CD14-positive monocyte (primary cell): ENCODE data around the gene FAM98C. TPM values are rescaled to one million over a fixed set of nuclear protein-coding genes. Genes with fewer than 3 reads are reported as not detected.

Source experiments
- DNase-seq, 3 donors: peaks; one replicate each; pipeline ENCODE4 v3.0.0-alpha.2; 2011 to 2022
- H2AFZ ChIP-seq: 2 replicates; pipeline ENCODE4 v1.6.0; 2012; ENCODE audit warnings: mild to moderate bottlenecking, low read depth, low read length, inconsistent platforms; ENCODE audit not compliant: insufficient read depth, poor library complexity, severe bottlenecking
- H3K27ac ChIP-seq, 2 donors: 1 replicate in 1 of 2; 2 replicates in 1 of 2; pipeline ENCODE4 v1.5.1; 2012 to 2013; ENCODE audit warnings: low read length in 2 of 2, control low read depth in 1 of 2, inconsistent platforms in 1 of 2, low read depth in 1 of 2, mild to moderate bottlenecking in 1 of 2
- H3K27me3 ChIP-seq, 2 donors: one replicate each; pipeline versions ENCODE4 v1.6.0 to v1.6.1; 2011 to 2013; ENCODE audit warnings: low read length in 2 of 2; ENCODE audit not compliant: control insufficient read depth in 2 of 2, insufficient read depth in 2 of 2
- H3K36me3 ChIP-seq, 2 donors: replicated peaks in 1 of 2; 1 replicate in 1 of 2; 2 replicates in 1 of 2; pipeline versions ENCODE4 v1.5.1 to v1.6.1; 2012 to 2013; ENCODE audit warnings: low read length in 2 of 2, control low read depth in 1 of 2, inconsistent platforms in 1 of 2, mild to moderate bottlenecking in 1 of 2; ENCODE audit not compliant: insufficient read depth in 2 of 2, control insufficient read depth in 1 of 2
- H3K4me1 ChIP-seq, 2 donors: 1 replicate in 1 of 2; 2 replicates in 1 of 2; pipeline versions ENCODE4 v1.5.1 to v1.6.1; 2012 to 2013; ENCODE audit warnings: low read length in 2 of 2, control low read depth in 1 of 2, inconsistent platforms in 1 of 2, mild to moderate bottlenecking in 1 of 2, moderate library complexity in 1 of 2; ENCODE audit not compliant: insufficient read depth in 2 of 2, control insufficient read depth in 1 of 2
- H3K4me2 ChIP-seq: replicated peaks from 2 replicates; pipeline ENCODE3; 2012; ENCODE audit warnings: low read length, moderate library complexity, mild to moderate bottlenecking; ENCODE audit not compliant: poor library complexity, severe bottlenecking; ENCODE audit errors: extremely low read depth
- H3K4me3 ChIP-seq, 3 experiments: fragments of 200-600 bp in 1 of 3; sonication (generic) in 1 of 3; replicated peaks in 1 of 3; 1 replicate in 2 of 3; 2 replicates in 1 of 3; pipeline ENCODE4 v1.5.1; 2011 to 2013; ENCODE audit warnings: low read length in 3 of 3, mild to moderate bottlenecking in 3 of 3, control low read depth in 2 of 3, low read depth in 2 of 3, inconsistent platforms in 1 of 3, moderate library complexity in 1 of 3
- H3K79me2 ChIP-seq: 2 replicates; pipeline ENCODE4 v1.6.0; 2012; ENCODE audit warnings: mild to moderate bottlenecking, control low read depth, inconsistent platforms, low read length, moderate library complexity; ENCODE audit not compliant: insufficient read depth
- H3K9ac ChIP-seq: 2 replicates; pipeline ENCODE4 v1.6.0; 2017; ENCODE audit warnings: low read length, mild to moderate bottlenecking; ENCODE audit not compliant: insufficient read depth, poor library complexity, severe bottlenecking
- H3K9me3 ChIP-seq, 2 donors: replicated peaks in 1 of 2; 1 replicate in 1 of 2; 2 replicates in 1 of 2; pipeline versions ENCODE4 v1.5.1 to v1.6.1; 2012 to 2013; ENCODE audit warnings: low read length in 2 of 2, control low read depth in 1 of 2; ENCODE audit not compliant: control insufficient read depth in 1 of 2, insufficient read depth in 1 of 2
- H4K20me1 ChIP-seq: 2 replicates; pipeline ENCODE4 v1.6.0; 2012; ENCODE audit warnings: mild to moderate bottlenecking, low read length, control low read depth, moderate library complexity; ENCODE audit not compliant: insufficient read depth
- H3K27ac Mint-ChIP-seq, 7 donors: one replicate each; pipeline ENCODE4 v1.8.0; 2020; ENCODE audit warnings: mild to moderate bottlenecking in 7 of 7, mixed read lengths in 7 of 7, moderate library complexity in 6 of 7, inconsistent platforms in 2 of 7
- H3K27me3 Mint-ChIP-seq, 3 donors: one replicate each; pipeline ENCODE4 v1.8.0; 2021 to 2022; ENCODE audit warnings: low read depth in 3 of 3, mild to moderate bottlenecking in 3 of 3, mixed read lengths in 3 of 3, moderate library complexity in 3 of 3, inconsistent platforms in 1 of 3
- H3K36me3 Mint-ChIP-seq, 2 donors: one replicate each; pipeline ENCODE4 v1.8.0; 2020; ENCODE audit warnings: mixed read lengths in 2 of 2, inconsistent platforms in 1 of 2, mild to moderate bottlenecking in 1 of 2
- H3K4me1 Mint-ChIP-seq: one replicate; pipeline ENCODE4 v1.8.0; 2020; ENCODE audit warnings: mild to moderate bottlenecking, mixed read lengths
- H3K4me3 Mint-ChIP-seq, 2 donors: one replicate each; pipeline ENCODE4 v1.8.0; 2020; ENCODE audit warnings: mild to moderate bottlenecking in 2 of 2, mixed read lengths in 2 of 2, moderate library complexity in 1 of 2
- H3K9me3 Mint-ChIP-seq, 7 donors: one replicate each; pipeline ENCODE4 v1.8.0; 2020 to 2022; ENCODE audit warnings: mixed read lengths in 7 of 7, mild to moderate bottlenecking in 6 of 7, moderate library complexity in 6 of 7, inconsistent platforms in 2 of 7
- WGBS: methylation state at CpG from one replicate; pipeline ENCODE4 v1.1.5; 2013; ENCODE audit warnings: missing lambda C conversion rate; ENCODE audit not compliant: insufficient coverage; 5-methylcytosine and 5-hydroxymethylcytosine counted together
- intact Hi-C, 2 donors: fragments of 100-400 bp; cut with micrococcal nuclease; formaldehyde crosslinking; loops; one replicate each; pipeline versions ENCODE4 v1.15.0 to v1.15.1; 2023
- polyA plus RNA-seq, 3 donors: library from polyadenylated mRNA; depleted of rRNA in 1 of 3; unstranded in 2 of 3; stranded (reverse) in 1 of 3; fragments of 300-500 nt in 2 of 3; fragments of >200 nt in 1 of 3; fragmentation: Illumina TruSeq in 2 of 3; gene quantifications; 1 replicate in 2 of 3; 2 replicates in 1 of 3; pipeline ENCODE4 v1.2.3, GENCODE V29; 2012 to 2021
- TF ChIP-seq, protein P1 (sequence below): fragments of 200-600 bp; IDR thresholded peaks from one replicate; pipeline ENCODE4 v1.8.0; 2022; ENCODE audit warnings: antibody characterized with exemption, mild to moderate bottlenecking

The FAM98C gene
- polyA plus RNA-seq, 3 donors = 8.5 to 41.0 (median 12.6) TPM

DNA sequence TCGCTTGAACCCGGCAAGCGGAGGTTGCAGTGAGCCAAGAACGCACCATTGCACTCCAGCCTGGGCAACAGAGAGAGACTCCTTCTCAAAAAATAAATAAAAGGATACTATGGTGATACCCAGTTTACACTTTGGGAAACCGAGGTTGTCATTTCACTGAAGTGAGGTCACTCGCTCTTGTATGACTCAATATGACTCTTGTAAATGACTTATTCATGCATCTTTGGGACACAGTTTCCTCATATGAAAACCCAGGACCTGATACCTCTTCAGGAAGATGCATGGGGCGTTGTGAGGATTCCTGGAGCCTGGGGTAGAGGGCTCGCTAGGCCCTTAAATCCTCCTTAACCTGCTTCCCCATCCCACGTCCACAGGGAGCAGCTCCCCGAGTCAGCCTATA is 24.0 kb upstream of the FAM98C start:
- Mint-ChIP-seq H3K27me3 (peaks cover 0 to 1% (median 1%) of the 10 kb centered on the region in 3 donors), H3K9me3 (peaks cover 0 to 3% (median 0%) of the 10 kb centered on the region in 7 donors), H3K4me1 (peaks cover 24% of the 10 kb centered on the region), H3K36me3 (peaks cover 55 to 78% of the 10 kb centered on the region in 2 donors), H3K27ac (no peak overlapping the region), H3K4me3 (no peak overlapping the region)
- Histone ChIP-seq H3K27ac (no peak overlapping the region), H3K4me2 (no peak overlapping the region), H4K20me1 (peaks cover 55% of the 10 kb centered on the region), H3K27me3 (no peaks in the 10 kb centered on the region), H3K4me3 (no peak overlapping the region), H2AFZ (no peak overlapping the region), H3K4me1 (peaks cover 16 to 21% of the 10 kb centered on the region in 2 donors), H3K9me3 (no peaks in the 10 kb centered on the region), H3K36me3 (peaks cover 48 to 77% of the 10 kb centered on the region in 2 donors), H3K9ac (no peak overlapping the region), H3K79me2 (peaks cover 29% of the 10 kb centered on the region)
- TF ChIP-seq, protein P1, sequence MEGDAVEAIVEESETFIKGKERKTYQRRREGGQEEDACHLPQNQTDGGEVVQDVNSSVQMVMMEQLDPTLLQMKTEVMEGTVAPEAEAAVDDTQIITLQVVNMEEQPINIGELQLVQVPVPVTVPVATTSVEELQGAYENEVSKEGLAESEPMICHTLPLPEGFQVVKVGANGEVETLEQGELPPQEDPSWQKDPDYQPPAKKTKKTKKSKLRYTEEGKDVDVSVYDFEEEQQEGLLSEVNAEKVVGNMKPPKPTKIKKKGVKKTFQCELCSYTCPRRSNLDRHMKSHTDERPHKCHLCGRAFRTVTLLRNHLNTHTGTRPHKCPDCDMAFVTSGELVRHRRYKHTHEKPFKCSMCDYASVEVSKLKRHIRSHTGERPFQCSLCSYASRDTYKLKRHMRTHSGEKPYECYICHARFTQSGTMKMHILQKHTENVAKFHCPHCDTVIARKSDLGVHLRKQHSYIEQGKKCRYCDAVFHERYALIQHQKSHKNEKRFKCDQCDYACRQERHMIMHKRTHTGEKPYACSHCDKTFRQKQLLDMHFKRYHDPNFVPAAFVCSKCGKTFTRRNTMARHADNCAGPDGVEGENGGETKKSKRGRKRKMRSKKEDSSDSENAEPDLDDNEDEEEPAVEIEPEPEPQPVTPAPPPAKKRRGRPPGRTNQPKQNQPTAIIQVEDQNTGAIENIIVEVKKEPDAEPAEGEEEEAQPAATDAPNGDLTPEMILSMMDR = no peak
- WGBS = 98% methylated on average over 5 of the region's 10 CpGs
- no peak for DNase-seq
- intact Hi-C loops = no loop called here

- peaks cover 0 to 21% of the 10 kb centered on the region in 2 donors for H3K27me3 ChIP-seq
- DNase-seq = no peak
- no peak overlapping the region for H3K27ac ChIP-seq
- peaks cover 5 to 14% of the 10 kb centered on the region in 2 donors for H3K4me1 ChIP-seq
- H3K27me3 Mint-ChIP-seq = peaks cover 11 to 22% (median 12%) of the 10 kb centered on the region in 3 donors
- no peak overlapping the region for H3K4me3 Mint-ChIP-seq
- peaks cover 0 to 3% (median 0%) of the 10 kb centered on the region in 7 donors for H3K9me3 Mint-ChIP-seq
- no peak overlapping the region for H3K9ac ChIP-seq
- intact Hi-C loops = no loop called here
- no peaks in the 10 kb centered on the region for H3K9me3 ChIP-seq
- peaks cover 70% of the 10 kb centered on the region for H4K20me1 ChIP-seq
- peaks cover 14% of the 10 kb centered on the region for H3K79me2 ChIP-seq
- H2AFZ ChIP-seq = no peak overlapping the region
- 97% methylated on average over 5 of the region's 9 CpGs for WGBS
- peaks cover 52 to 88% of the 10 kb centered on the region in 2 donors for H3K36me3 ChIP-seq
- TF ChIP-seq, protein P1 = no peak
- no peak overlapping the region for H3K4me2 ChIP-seq
- peaks cover 67 to 89% of the 10 kb centered on the region in 2 donors for H3K36me3 Mint-ChIP-seq
- no peak overlapping the region for H3K4me3 ChIP-seq
- no peak overlapping the region for H3K27ac Mint-ChIP-seq
- H3K4me1 Mint-ChIP-seq = peaks cover 12% of the 10 kb centered on the region
Measured at GRCh38 chr19:38381138-38381537, 21.8 kb upstream of the FAM98C start.
